Measurements from ENCODE around the gene SVIL.

DNA sequence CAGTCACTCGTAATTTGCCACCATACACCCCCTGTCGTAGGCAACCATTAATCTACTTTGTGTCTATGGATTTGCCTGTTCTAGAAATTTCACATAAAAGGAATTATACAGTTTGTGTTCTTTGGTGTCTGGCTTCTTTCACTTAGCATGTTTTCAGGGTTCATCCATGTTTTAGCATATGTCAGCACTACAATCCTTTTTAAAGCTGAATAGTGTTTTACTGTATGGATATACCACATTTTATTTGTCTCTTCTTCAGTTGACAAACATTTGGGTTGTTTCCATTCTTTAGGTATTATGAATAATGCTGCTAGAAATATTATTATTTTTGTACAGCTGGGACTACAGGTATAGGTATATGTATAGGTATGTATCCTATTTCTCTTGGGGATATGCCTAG, 17.4 kb upstream of the SVIL start:
- TF ChIP-seq POLR2A (IDR thresholded peaks at IDR 0.05) (no peak), CTCF (IDR thresholded peaks at IDR 0.05) (no peak), EP300 (IDR thresholded peaks at IDR 0.05) (no peak), POLR2AphosphoS5 (IDR thresholded peaks at IDR 0.05) (no peak)
